GM19099 (cell line): ENCODE data around the gene ORMDL2.

Experiments
- POLR2A ChIP-seq: IDR thresholded peaks from 3 replicates; pipeline ENCODE4 v1.6.1; 2011; ENCODE audit warnings: low read depth; ENCODE audit not compliant: insufficient read length; ENCODE audit errors: extremely low read depth

Gene ORMDL2

GRCh38 chr12:55818140-55818728 is 393 bp downstream of the ORMDL2 start:
- TF ChIP-seq POLR2A, result peak; percentile 16

- no peak for TF ChIP-seq POLR2A
Observed at GRCh38 chr12:55818886-55819285, 1.0 kb downstream of the ORMDL2 start.

- TF ChIP-seq POLR2A, result no peak
Observed at GRCh38 chr12:55820679-55821078, 2.8 kb downstream of the ORMDL2 start.

- TF ChIP-seq POLR2A, result no peak
Observed at GRCh38 chr12:55822228-55822627, 4.4 kb downstream of the ORMDL2 start.

- TF ChIP-seq POLR2A, result no peak
Observed at GRCh38 chr12:55823419-55823818, 5.6 kb downstream of the ORMDL2 start.

- no peak for TF ChIP-seq POLR2A
Observed at GRCh38 chr12:55824726-55825125, 6.9 kb downstream of the ORMDL2 start.

- no peak for TF ChIP-seq POLR2A
Observed at GRCh38 chr12:55827806-55828205, 10.0 kb downstream of the ORMDL2 start.

GRCh38 chr12:55828357-55828756 is 10.5 kb downstream of the ORMDL2 start:
- TF ChIP-seq POLR2A, result no peak

- no peak for TF ChIP-seq POLR2A
Observed at GRCh38 chr12:55829967-55830600, 12.2 kb downstream of the ORMDL2 start.

- TF ChIP-seq POLR2A, result peak; percentile 50
Observed at GRCh38 chr12:55830601-55831446, 13.0 kb downstream of the ORMDL2 start.

- no peak for TF ChIP-seq POLR2A
Observed at GRCh38 chr12:55831447-55831815, 13.6 kb downstream of the ORMDL2 start.

- no peak for TF ChIP-seq POLR2A
Observed at GRCh38 chr12:55833056-55833455, 15.2 kb downstream of the ORMDL2 start.

- no peak for TF ChIP-seq POLR2A
Observed at GRCh38 chr12:55838361-55838760, 20.5 kb downstream of the ORMDL2 start.

GRCh38 chr12:55839345-55840140 is 21.7 kb downstream of the ORMDL2 start:
- TF ChIP-seq POLR2A, result no peak

- TF ChIP-seq POLR2A, result no peak
Observed at GRCh38 chr12:55840581-55841351, 22.9 kb downstream of the ORMDL2 start.
